Psoas muscle (tissue), 8 donors: ENCODE measurements around the gene SCAMP1. TPM values are rescaled to one million over a fixed set of nuclear protein-coding genes. Genes with fewer than 3 reads are reported as not detected.

Source experiments
- ATAC-seq, 4 donors: fragments of 200-7000 bp; cut with Tn5 transposase; one replicate each; pipeline ENCODE4 v1.9.1; 2020; ENCODE audit warnings: moderate library complexity in 3 of 4, mild to moderate bottlenecking in 2 of 4
- DNase-seq, 2 donors: peaks; one replicate each; pipeline ENCODE4 v3.0.0-alpha.2; 2020
- H3K27ac ChIP-seq: fragments of 200-600 bp; one replicate; pipeline ENCODE4 v1.8.0; 2022
- H3K27me3 ChIP-seq, 3 donors: fragments of 200-600 bp in 1 of 3; one replicate each; pipeline versions ENCODE4 v1.6.1 to v1.8.0; 2013 to 2022; ENCODE audit warnings: low read length in 2 of 3, mild to moderate bottlenecking in 2 of 3, moderate library complexity in 1 of 3; ENCODE audit not compliant: insufficient read depth in 3 of 3
- H3K36me3 ChIP-seq, 2 donors: fragments of 200-600 bp in 1 of 2; one replicate each; pipeline versions ENCODE4 v1.6.1 to v1.8.0; 2013 to 2022; ENCODE audit warnings: low read depth in 1 of 2, mild to moderate bottlenecking in 1 of 2, moderate library complexity in 1 of 2; ENCODE audit not compliant: insufficient read depth in 1 of 2
- H3K4me1 ChIP-seq: fragments of 200-600 bp; one replicate; pipeline ENCODE4 v1.8.0; 2022
- H3K4me3 ChIP-seq: fragments of 200-600 bp; one replicate; pipeline ENCODE4 v1.8.0; 2022; ENCODE audit warnings: mild to moderate bottlenecking
- H3K9me3 ChIP-seq: fragments of 200-600 bp; one replicate; pipeline ENCODE4 v1.8.0; 2022
- CTCF ChIP-seq: fragments of 200-600 bp; IDR thresholded peaks from one replicate; pipeline ENCODE4 v1.8.0; 2022; ENCODE audit warnings: antibody characterized with exemption
- WGBS, 3 donors: extraction: QIAGEN DNeasy Blood & Tissue Kit; methylation state at CpG; one replicate each; pipeline versions ENCODE4 v1.1.6 to v1.1.7; 2013; 5-methylcytosine and 5-hydroxymethylcytosine counted together
- intact Hi-C, 2 donors: fragments of 100-400 bp; cut with DNase I; formaldehyde crosslinking; loops; one replicate each; pipeline versions ENCODE4 v1.11.0 to v1.14.2; 2022
- polyA plus RNA-seq, 3 donors: library from polyadenylated mRNA; stranded (reverse); fragments of 200-250 nt; gene quantifications; one replicate each; pipeline ENCODE4 v1.2.3, GENCODE V29; 2013
- total RNA-seq, 4 donors: library from RNA; stranded (reverse); fragmentation: NEBNext Ultra II Directional in 2 of 4; extraction: Animal tissue kit (Norgen Biotek cat#: 25700) in 2 of 4; gene quantifications; one replicate each; pipeline versions ENCODE4 v1.2.1 to v1.2.4, GENCODE V29; 2021 to 2023
- donor health status: healthy with polysubstance abuse.
- donor health status: DM: no; HTN: no; CAD: no; lungs with moderate emphysema.
- donor health status: Bipolar disorder and iron deficiency.
- donor health status: healthy.
- donor health status: DM: yes; HTN: yes; CAD: no.
- donor health status: DM: no; HTN: no; CAD: no.
- donor health status: DM: no; HTN: no; CAD: no.
- donor health status: DM: yes; HTN: yes; CAD: no.

The SCAMP1 gene
- total and polyA plus RNA-seq, 7 donors, result 7.2 to 28.4 (median 16.4) TPM

GRCh38 chr5:78369680-78370079 lies 9.3 kb downstream of the SCAMP1 start:
- no peak for TF ChIP-seq CTCF
- intact Hi-C loops, result no loop called here
- Histone ChIP-seq H3K9me3 (no peaks in the 10 kb centered on the region), H3K27ac (no peak overlapping the region), H3K27me3 (no peaks in the 10 kb centered on the region), H3K36me3 (no peaks in the 10 kb centered on the region), H3K4me3 (no peak overlapping the region), H3K4me1 (peaks cover 37% of the 10 kb centered on the region)
- DNase-seq, result no peak
- WGBS, 3 donors, result 94 to 97% (median 95%) methylated on average over 2 of the region's 2 CpGs
- no peak for ATAC-seq

GRCh38 chr5:78373231-78373630 lies 12.8 kb downstream of the SCAMP1 start:
- WGBS, 3 donors, result 96 to 100% (median 97%) methylated on average over 1 of the region's 1 CpG
- H3K27ac ChIP-seq, result no peak overlapping the region
- H3K27me3 ChIP-seq, result no peaks in the 10 kb centered on the region
- no peak for ATAC-seq
- no peak overlapping the region for H3K4me3 ChIP-seq
- no peaks in the 10 kb centered on the region for H3K9me3 ChIP-seq
- TF ChIP-seq CTCF, result no peak
- peaks cover 61% of the 10 kb centered on the region for H3K4me1 ChIP-seq
- intact Hi-C loops, result no loop called here
- no peak for DNase-seq
- no peaks in the 10 kb centered on the region for H3K36me3 ChIP-seq

GRCh38 chr5:78376315-78376714 lies 15.9 kb downstream of the SCAMP1 start:
- DNase-seq (no peak), ATAC-seq (no peak)
- WGBS, 3 donors, result 94 to 97% (median 95%) methylated on average over 3 of the region's 3 CpGs
- Histone ChIP-seq H3K27ac (peak overlapping the region; percentile 69), H3K9me3 (no peaks in the 10 kb centered on the region), H3K27me3 (no peaks in the 10 kb centered on the region), H3K4me1 (peaks cover 63% of the 10 kb centered on the region), H3K36me3 (no peaks in the 10 kb centered on the region), H3K4me3 (no peak overlapping the region)
- TF ChIP-seq CTCF, result no peak
- intact Hi-C loops, result no loop called here

- intact Hi-C loops, result no loop called here
- ATAC-seq, result peak; percentile 71 to 91 (median 82)
- Histone ChIP-seq H3K9me3 (no peaks in the 10 kb centered on the region), H3K4me3 (peak overlapping the region; percentile 34), H3K4me1 (peaks cover 54% of the 10 kb centered on the region), H3K27ac (peak overlapping the region; percentile 69), H3K27me3 (no peaks in the 10 kb centered on the region), H3K36me3 (no peaks in the 10 kb centered on the region)
- WGBS, 3 donors, result 5 to 9% (median 9%) methylated on average over 3 of the region's 3 CpGs
- TF ChIP-seq CTCF, result no peak
- DNase-seq, result no peak
Observed at GRCh38 chr5:78377056-78377717, 16.8 kb downstream of the SCAMP1 start.

- Histone ChIP-seq H3K27ac (peak overlapping the region; percentile 69), H3K36me3 (no peaks in the 10 kb centered on the region), H3K27me3 (no peaks in the 10 kb centered on the region), H3K9me3 (no peaks in the 10 kb centered on the region), H3K4me3 (peak overlapping the region; percentile 34), H3K4me1 (peaks cover 49% of the 10 kb centered on the region)
- TF ChIP-seq CTCF, result no peak
- peak; percentile 37 to 73 (median 60) for ATAC-seq
- no peak for DNase-seq
- 36 to 53% (median 43%) methylated on average over 4 of the region's 4 CpGs for WGBS, 3 donors
- intact Hi-C loops, result no loop called here
Observed at GRCh38 chr5:78377718-78378105, 17.3 kb downstream of the SCAMP1 start.
